Parathyroid adenoma (tissue), 2 donors: ENCODE measurements around the gene DIP2C.

Experiments used
- H2AFZ ChIP-seq: fragments of 300-600 bp; sonication (generic); one replicate; pipeline ENCODE4 v1.7.0; 2017; ENCODE audit warnings: antibody characterized with exemption, mild to moderate bottlenecking
- H3K27ac ChIP-seq: fragments of 300-600 bp; sonication (generic); one replicate; pipeline ENCODE4 v1.7.0; 2017
- H3K27me3 ChIP-seq: fragments of 300-600 bp; sonication (generic); one replicate; pipeline ENCODE4 v1.7.0; 2017; ENCODE audit warnings: low read length; ENCODE audit not compliant: control insufficient read depth, insufficient read depth
- H3K36me3 ChIP-seq: fragments of 300-600 bp; sonication (generic); one replicate; pipeline ENCODE4 v1.7.0; 2017; ENCODE audit warnings: low read length; ENCODE audit not compliant: control insufficient read depth, insufficient read depth
- H3K4me1 ChIP-seq: fragments of 300-600 bp; sonication (generic); one replicate; pipeline ENCODE4 v1.7.0; 2017; ENCODE audit warnings: control low read depth
- H3K4me2 ChIP-seq: fragments of 300-600 bp; sonication (generic); one replicate; pipeline ENCODE4 v1.7.0; 2017; ENCODE audit warnings: low read length
- H3K4me3 ChIP-seq: fragments of 300-600 bp; sonication (generic); one replicate; pipeline ENCODE4 v1.7.0; 2017; ENCODE audit warnings: low read depth, low read length
- H3K79me2 ChIP-seq: fragments of 300-600 bp; sonication (generic); one replicate; pipeline ENCODE4 v1.7.0; 2017; ENCODE audit warnings: control low read depth
- H3K9ac ChIP-seq: fragments of 300-600 bp; sonication (generic); one replicate; pipeline ENCODE4 v1.7.0; 2017; ENCODE audit warnings: mild to moderate bottlenecking
- H3K9me3 ChIP-seq: fragments of 300-600 bp; sonication (generic); one replicate; pipeline ENCODE4 v1.7.0; 2017; ENCODE audit warnings: low read length; ENCODE audit not compliant: control insufficient read depth
- CTCF ChIP-seq: fragments of 300-600 bp; sonication (generic); IDR thresholded peaks from one replicate; pipeline ENCODE4 v1.7.0; 2017; ENCODE audit warnings: antibody characterized with exemption, mild to moderate bottlenecking
- donor health status: primary hyperparathyroidism.

Gene DIP2C

GRCh38 chr10:571166-571565 is 118.3 kb downstream of the DIP2C start:
- H3K9me3 ChIP-seq: no peaks in the 10 kb centered on the region
- H3K4me2 ChIP-seq: no peak overlapping the region
- H3K27ac ChIP-seq: no peak overlapping the region
- no peak overlapping the region for H3K4me3 ChIP-seq
- H3K79me2 ChIP-seq: peaks cover 82% of the 10 kb centered on the region
- no peak for TF ChIP-seq CTCF
- H3K36me3 ChIP-seq: no peaks in the 10 kb centered on the region
- H3K27me3 ChIP-seq: no peaks in the 10 kb centered on the region
- no peaks in the 10 kb centered on the region for H3K4me1 ChIP-seq
- no peak overlapping the region for H2AFZ ChIP-seq
- H3K9ac ChIP-seq: no peak overlapping the region

DNA sequence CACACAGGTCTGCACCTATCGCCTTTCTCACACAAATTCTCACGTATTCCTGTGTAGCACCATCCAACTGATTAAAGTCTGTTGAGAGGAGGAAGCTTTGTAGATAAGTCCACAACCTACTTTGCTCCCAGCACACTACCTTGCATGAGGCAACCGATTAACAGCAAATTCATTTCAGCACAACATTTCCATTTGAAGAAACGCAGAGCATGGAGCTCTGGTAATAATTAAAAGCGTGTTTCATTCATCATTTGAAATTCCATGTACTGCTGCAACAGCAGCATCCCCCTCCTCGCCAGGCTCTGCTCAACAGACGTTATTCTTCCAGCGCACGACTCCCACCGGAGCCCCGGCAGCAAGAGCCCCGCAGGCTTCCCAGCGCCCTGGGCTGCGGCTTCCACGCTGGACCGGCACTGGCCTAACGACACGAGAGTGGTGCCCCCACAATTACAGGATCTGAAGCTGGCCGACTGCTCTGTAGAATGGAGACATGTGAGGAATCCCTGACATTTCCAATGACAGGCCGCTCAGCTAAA is 118.8 kb downstream of the DIP2C start:
- Histone ChIP-seq H2AFZ (no peak overlapping the region), H3K9me3 (no peaks in the 10 kb centered on the region), H3K36me3 (no peaks in the 10 kb centered on the region), H3K4me1 (no peaks in the 10 kb centered on the region), H3K79me2 (peaks cover 80% of the 10 kb centered on the region), H3K4me2 (no peak overlapping the region), H3K4me3 (no peak overlapping the region), H3K27ac (no peak overlapping the region), H3K9ac (no peak overlapping the region), H3K27me3 (no peaks in the 10 kb centered on the region)
- no peak for TF ChIP-seq CTCF

GRCh38 chr10:569961-570627 is 119.4 kb downstream of the DIP2C start:
- Histone ChIP-seq H3K9me3 (no peaks in the 10 kb centered on the region), H2AFZ (no peak overlapping the region), H3K36me3 (no peaks in the 10 kb centered on the region), H3K4me3 (no peak overlapping the region), H3K4me2 (no peak overlapping the region), H3K27me3 (no peaks in the 10 kb centered on the region), H3K9ac (no peak overlapping the region), H3K27ac (no peak overlapping the region), H3K4me1 (no peaks in the 10 kb centered on the region), H3K79me2 (peaks cover 78% of the 10 kb centered on the region)
- no peak for TF ChIP-seq CTCF

GRCh38 chr10:568848-569247 is 120.6 kb downstream of the DIP2C start:
- TF ChIP-seq CTCF: no peak
- H3K4me2 ChIP-seq: no peak overlapping the region
- no peak overlapping the region for H3K4me3 ChIP-seq
- H3K27me3 ChIP-seq: no peaks in the 10 kb centered on the region
- no peak overlapping the region for H2AFZ ChIP-seq
- H3K9ac ChIP-seq: no peak overlapping the region
- no peak overlapping the region for H3K27ac ChIP-seq
- peaks cover 71% of the 10 kb centered on the region for H3K79me2 ChIP-seq
- H3K4me1 ChIP-seq: no peaks in the 10 kb centered on the region
- H3K36me3 ChIP-seq: no peaks in the 10 kb centered on the region
- H3K9me3 ChIP-seq: no peaks in the 10 kb centered on the region

GRCh38 chr10:567869-568268 is 121.6 kb downstream of the DIP2C start:
- no peaks in the 10 kb centered on the region for H3K9me3 ChIP-seq
- no peak overlapping the region for H2AFZ ChIP-seq
- H3K4me2 ChIP-seq: no peak overlapping the region
- H3K9ac ChIP-seq: no peak overlapping the region
- no peak overlapping the region for H3K4me3 ChIP-seq
- no peak for TF ChIP-seq CTCF
- H3K36me3 ChIP-seq: no peaks in the 10 kb centered on the region
- no peak overlapping the region for H3K27ac ChIP-seq
- peaks cover 67% of the 10 kb centered on the region for H3K79me2 ChIP-seq
- no peaks in the 10 kb centered on the region for H3K27me3 ChIP-seq
- H3K4me1 ChIP-seq: no peaks in the 10 kb centered on the region
